NCI-H345 (cell line): ENCODE measurements around the gene UBN1.

Source experiments
- DNase-seq: peaks from one replicate; lab custom pipeline; 2025; lab: John Stamatoyannopoulos, UW

Gene UBN1

GRCh38 chr16:4931381-4931780 lies 84.1 kb downstream of the UBN1 start:
- DNase-seq: no peak
